ENCODE results near the gene LMNTD1. TPM values are rescaled to one million over a fixed set of nuclear protein-coding genes. Genes with fewer than 3 reads are reported as not detected.

LMNTD1 gene
- total and polyA plus RNA-seq, 2 of the 4 experiments (the other 2 are of a cell fraction) = 1.5 to 4.3 TPM

- BruUV-seq (replicated peaks) = no TSS peak
- WGBS, 2 experiments (ENCODE audit: extremely low coverage in 2 of 2, insufficient read length in 1 of 2) = no CpG with 5 or more reads among the region's 2 CpGs
- intact Hi-C loops (cut with micrococcal nuclease) = no loop called here
These were observed 21.5 kb downstream of the LMNTD1 start for GRCh38 chr12:25531502-25532052.

More at GRCh38 chr12:25531502-25532052, 21.5 kb downstream of the LMNTD1 start:
- ATAC-seq (ENCODE audit: low read depth) = no peak
- no peak overlapping the region for H3K4me2 ChIP-seq (ENCODE audit: low read depth, low read length)
- no peak overlapping the region for H2AFZ ChIP-seq (replicated peaks; ENCODE audit: low read length, poor library complexity)
- no peak for DNase-seq
- no peaks in the 10 kb centered on the region for H3K36me3 ChIP-seq (ENCODE audit: control insufficient read depth, insufficient read depth, low read length)
- no peak overlapping the region for H2AK9ac ChIP-seq (replicated peaks; ENCODE audit: low read depth, low read length, poor library complexity)
- no peak overlapping the region for H3K14ac ChIP-seq (replicated peaks; ENCODE audit: low read depth, low read length)
- H4K8ac ChIP-seq (ENCODE audit: low read depth in 2 of 2, low read length in 2 of 2) = no peak overlapping the region
- H3K56ac ChIP-seq (ENCODE audit: extremely low read depth, insufficient read depth, low read length) = no peak overlapping the region
- no peak overlapping the region for H3K23ac ChIP-seq (ENCODE audit: low read depth, low read length)
- no peaks in the 10 kb centered on the region for H3K27me3 ChIP-seq (ENCODE audit: control insufficient read depth, insufficient read depth, low read length)
- H3K9ac ChIP-seq (ENCODE audit: low read depth, low read length) = no peak overlapping the region
- ChIA-PET CTCF (no interaction called here), POLR2A (ENCODE audit: unreplicated experiment) (no interaction called here)
- dilution Hi-C loops (cut with HindIII; ENCODE audit: low sequenced_read_pairs, unreplicated experiment) (no loop called here), in situ Hi-C loops (cut with MboI; ENCODE audit: low sequenced_read_pairs) (no loop called here)
- H3K4ac ChIP-seq (ENCODE audit: low read depth, low read length) = no peak overlapping the region
- H2BK15ac ChIP-seq (ENCODE audit: low read depth, low read length) = no peak overlapping the region
- H3K9me1 ChIP-seq (ENCODE audit: insufficient read depth, low read length) = no peaks in the 10 kb centered on the region
- no peak overlapping the region for H2BK20ac ChIP-seq (ENCODE audit: low read depth, low read length)
- H3K4me1 ChIP-seq (ENCODE audit: control insufficient read depth, insufficient read depth, low read length) = peaks cover 3% of the 10 kb centered on the region; the same call in 1 of the 2 replicates
- no peak for TF ChIP-seq RCOR1 (IDR thresholded peaks at IDR 0.05; ENCODE audit: insufficient replicate concordance, low read length)
- H3K9me3 ChIP-seq (ENCODE audit: control insufficient read depth, insufficient read depth, low read length) = no peaks in the 10 kb centered on the region
- H4K5ac ChIP-seq (ENCODE audit: low read depth, low read length) = no peak overlapping the region
- H2AK5ac ChIP-seq (ENCODE audit: low read depth, low read length) = no peak overlapping the region
- H2BK5ac ChIP-seq (ENCODE audit: low read depth, low read length, poor library complexity, severe bottlenecking) = no peak overlapping the region
- no peak overlapping the region for H3K4me3 ChIP-seq (ENCODE audit: insufficient read depth, low read depth, low read length)
- no peak overlapping the region for H4K91ac ChIP-seq (ENCODE audit: insufficient read depth, low read depth, low read length)
- no peaks in the 10 kb centered on the region for H3K79me1 ChIP-seq (ENCODE audit: low read depth in 1 of 2, low read length in 2 of 2)
- no peak overlapping the region for H2BK120ac ChIP-seq (ENCODE audit: low read depth, low read length)
- no peak overlapping the region for H3K27ac ChIP-seq (ENCODE audit: insufficient read depth, low read length)
- H4K20me1 ChIP-seq (ENCODE audit: insufficient read depth, low read length) = no peaks in the 10 kb centered on the region
- H3K18ac ChIP-seq (ENCODE audit: low read depth, low read length) = no peak overlapping the region

Data from IMR-90 (cell line).